NCI-H2107 treated with DMSO at 0.1 percent for 48 hours (cell line): ENCODE results near the gene ANKS6.
"Not testable (repeated sequence)": the region's sequence is repeated elsewhere in the genome, so short reads cannot be mapped to it uniquely, and the experiment has no call there.

Experiments used
- DNase-seq: peaks from one replicate; lab custom pipeline; 2025; ENCODE audit not compliant: unreplicated experiment; lab: John Stamatoyannopoulos, UW

The ANKS6 gene

DNA sequence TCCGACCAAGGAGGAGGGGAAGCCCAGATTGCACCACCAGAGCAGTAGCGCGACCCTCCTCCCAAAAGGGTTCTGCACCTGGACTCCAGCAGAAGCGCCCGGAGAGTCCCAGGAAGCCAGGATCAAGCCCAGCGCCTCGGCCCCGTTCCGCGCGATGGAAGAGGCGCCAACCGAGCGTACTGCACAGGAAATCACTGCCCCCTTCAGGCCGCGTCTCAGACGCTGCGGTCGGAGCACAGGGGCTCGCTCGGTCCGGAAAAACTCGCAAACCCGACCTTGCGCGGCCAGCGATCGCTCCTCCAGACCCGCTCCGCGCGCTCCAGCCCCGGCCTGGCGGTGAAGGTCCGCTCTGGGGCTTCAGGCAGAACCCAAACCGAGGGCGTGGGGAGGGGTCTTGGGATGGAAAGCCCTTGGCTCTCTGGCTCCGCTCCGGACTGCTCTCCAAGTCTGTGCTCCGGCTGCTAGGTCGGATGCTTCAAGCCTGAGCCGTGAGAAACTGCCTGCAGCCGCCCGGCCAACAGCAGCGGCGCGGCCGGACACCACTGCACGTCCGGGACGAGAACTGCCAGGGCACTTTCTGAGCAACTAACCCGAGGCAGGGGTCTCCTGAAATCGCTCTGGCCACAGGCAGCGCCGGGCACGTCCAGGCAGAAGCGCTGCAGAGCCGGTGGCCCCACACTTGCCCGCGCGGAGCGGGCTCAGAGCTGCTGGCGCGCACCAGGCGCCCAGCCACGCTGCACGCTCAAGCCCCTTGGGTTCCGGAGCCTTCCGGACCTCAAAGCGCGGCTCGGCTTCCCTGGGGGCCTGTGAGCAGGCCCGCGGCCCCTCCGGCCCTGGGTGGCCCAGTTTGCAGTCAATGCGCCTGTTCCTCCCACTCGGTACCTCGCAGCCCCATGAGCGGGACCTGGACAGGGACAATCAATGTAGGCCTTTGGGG is 88.9 kb downstream of the ANKS6 start:
- peak; percentile 8 for DNase-seq

DNA sequence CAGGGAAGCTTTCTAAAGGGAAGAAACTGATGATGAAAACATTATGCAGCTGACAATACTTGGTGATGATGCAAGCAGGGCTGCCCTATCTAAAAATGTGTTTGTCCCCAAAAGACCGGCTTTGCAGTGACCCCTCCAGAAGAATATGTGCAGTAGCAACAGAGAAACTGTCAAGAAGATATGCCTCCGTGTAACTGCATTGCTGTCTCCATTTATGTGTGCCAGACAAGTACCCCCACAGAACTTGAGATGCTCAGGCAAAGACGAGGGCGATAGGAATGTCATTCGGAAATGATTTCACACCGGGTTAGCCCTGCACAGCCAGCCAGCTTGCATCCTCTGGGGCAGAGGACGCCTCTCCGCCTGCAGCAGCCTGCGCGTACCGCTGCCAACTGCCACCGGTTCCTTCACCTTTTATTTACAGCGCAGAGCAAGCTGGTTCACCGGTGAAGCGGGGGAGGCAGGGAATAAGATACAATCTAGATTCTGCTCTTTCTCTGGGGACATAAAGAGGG is 89.6 kb downstream of the ANKS6 start:
- no peak for DNase-seq

DNA sequence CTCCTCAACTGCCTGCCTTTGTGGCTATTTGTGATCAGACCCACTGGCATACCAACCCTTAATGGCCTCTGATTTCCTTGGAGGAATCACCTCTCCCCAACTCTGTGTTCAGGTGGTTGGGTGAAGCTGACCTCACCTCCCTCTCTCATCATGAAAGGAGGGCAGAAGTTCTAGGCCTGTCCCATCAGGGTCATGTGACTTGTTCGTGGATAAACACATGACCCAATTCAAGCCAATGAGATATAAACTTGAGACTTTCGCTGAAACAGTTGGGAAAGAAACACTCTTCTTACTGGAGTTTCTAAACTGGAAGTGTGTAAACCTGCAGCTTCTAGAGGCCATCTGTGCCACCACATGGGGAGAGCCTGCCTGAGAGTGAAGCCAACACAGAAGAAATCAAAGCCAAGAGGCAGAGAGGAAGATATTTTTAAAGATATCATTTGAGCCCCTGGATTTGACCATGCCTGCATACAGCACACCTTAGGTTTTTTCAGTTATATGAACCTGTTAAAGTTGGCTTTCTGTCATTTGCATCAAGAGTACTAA is 93.4 kb downstream of the ANKS6 start:
- no peak for DNase-seq

DNA sequence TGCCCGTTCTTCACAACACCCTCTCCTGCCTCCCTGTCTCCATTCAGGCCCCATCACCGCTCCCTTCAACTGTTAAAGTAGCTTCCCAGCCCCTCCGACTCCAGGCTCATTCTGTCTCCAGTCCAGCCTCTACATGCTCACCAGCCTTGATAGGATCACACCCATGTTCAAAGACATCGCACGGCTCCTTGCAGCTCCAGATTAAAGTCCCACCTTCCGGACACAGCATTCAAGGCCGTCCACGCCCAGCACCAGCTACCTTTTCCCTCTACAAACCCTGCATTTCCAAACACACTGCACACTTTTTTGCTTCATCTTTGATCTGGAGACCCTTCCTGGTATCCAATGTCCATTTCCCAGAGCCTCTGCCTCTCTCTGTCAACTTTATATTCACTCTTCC is 94.0 kb downstream of the ANKS6 start:
- no peak for DNase-seq

DNA sequence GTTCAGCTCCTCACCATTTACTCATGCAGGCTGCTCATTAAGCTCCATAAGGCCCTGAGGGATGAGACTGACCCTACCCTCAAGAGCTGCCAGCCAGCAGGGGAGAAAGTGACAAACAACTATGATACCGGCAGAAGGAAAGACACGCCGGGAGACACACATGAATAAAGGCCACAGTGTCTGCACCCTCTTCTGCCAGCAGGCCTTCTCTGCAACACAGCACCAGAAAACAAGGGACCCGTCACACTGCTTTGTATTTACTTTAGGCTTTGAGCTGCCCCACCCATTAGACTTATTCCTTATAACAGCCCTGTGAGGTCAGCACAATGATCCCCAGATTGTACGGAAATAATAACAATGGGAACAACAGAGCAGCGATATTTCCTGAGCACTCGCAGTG is 94.8 kb downstream of the ANKS6 start:
- no peak for DNase-seq

DNA sequence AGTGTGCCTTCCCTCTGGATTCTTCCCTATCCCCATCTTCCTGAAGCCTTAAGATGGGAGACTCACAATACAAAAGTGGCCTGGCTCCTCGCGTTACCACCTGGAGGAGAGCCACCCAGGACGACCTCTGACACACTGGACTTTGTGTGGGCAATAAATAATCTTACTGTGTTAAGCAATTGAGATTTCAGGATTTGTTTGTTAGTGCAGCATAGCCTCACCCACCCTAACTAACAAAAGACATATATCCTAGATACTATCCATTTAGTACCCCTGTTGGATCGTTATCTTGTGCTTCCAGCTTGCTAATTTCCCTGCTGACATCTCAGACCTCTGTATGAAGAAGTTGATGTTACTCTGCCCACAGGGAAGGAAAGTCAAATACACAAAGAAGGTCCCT is 95.6 kb downstream of the ANKS6 start:
- DNase-seq = no peak

DNA sequence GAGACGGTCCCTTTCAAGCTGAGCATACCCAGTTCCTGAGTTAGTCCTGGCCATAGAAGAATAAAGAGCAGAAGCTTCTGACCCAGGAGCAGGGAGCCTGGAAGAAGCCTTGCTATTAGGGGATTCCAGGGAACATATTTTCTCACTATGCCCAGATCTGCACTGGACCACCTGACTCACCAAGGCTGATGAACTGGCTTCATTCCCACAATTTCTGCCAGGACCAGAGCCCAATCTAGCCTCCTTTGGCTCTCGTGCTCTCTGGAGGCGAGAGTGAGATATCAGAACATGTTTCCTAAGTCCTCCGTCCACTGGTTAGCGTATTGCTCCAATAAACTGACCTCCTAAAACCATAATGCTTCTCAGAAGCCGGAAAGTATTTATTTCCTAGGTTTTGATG is 97.5 kb downstream of the ANKS6 start:
- no peak for DNase-seq

DNA sequence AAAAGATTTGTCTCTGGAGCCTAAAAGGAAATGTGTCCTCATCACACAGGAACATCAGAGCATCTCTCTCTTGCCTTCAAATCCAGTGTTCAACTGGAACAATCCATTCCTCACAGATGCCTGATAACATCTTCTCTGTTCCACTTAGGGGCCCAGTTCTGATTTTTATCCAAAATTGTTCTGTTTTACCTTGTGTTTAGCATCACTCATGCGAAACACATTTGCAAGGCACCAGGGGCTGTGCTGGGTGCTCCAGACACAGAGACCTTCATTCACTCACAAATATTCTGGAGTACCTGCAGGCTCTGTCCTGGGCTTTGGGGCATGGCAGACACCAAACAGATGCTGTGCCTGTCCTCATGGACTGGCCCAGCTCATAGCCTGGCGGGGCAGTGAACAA is 101.4 kb downstream of the ANKS6 start:
- DNase-seq = no peak

DNA sequence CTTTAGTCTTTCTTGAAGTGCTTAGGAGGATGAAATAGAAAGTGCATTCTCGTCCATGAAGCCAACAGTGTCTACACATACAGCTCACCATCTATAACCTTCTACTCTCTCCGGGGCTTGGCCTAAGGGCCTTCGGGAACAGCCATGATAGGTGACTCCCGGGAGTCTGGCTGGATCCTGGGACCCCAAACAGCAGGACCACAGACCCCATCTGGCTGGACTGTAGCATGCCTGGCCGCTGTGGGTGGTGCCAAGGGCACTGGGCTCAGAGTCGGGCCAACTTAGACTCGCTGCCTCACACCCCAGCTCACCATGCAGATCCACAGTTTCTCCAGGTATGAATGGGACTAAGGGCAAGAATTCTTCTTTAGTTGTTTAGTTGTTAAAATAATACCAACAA is 104.0 kb downstream of the ANKS6 start:
- DNase-seq = no peak

DNA sequence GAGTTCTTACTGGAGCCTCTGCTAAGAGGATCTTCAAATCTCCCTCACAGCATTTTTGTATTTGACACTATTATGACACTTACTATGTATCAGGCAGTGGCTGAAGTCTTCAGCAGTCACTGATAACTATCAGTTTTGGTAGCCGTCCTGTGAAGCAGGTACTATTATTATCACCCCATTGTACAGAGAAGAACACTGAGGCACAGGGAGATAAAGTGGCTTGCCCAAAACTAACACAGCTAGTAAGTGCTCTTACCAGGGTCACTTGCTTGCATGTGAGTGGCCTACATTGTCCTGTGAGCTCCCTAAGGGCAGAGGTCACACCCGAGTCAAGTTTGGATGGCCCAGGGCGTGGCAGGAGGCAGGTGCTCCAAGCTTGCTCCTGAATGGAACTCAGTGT is 104.5 kb downstream of the ANKS6 start:
- DNase-seq = no peak

DNA sequence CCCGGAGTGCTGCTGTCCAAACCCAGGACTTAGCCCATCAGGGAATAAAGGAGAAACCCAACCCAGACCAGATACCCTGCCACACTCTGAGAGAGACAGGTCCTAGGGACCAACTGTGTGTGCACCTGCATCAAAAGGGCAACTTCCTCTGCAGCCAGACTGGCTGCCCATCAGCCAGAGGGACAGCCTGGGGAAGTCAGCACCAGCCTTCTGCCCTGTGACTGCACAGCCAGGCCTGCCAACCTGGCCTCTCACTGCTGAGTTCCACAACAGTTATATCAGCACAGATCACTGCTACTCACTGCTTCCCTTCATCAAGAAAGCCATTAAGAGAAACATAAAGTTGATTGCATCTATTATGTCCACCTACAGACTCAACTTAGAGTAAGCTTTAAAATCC is 105.7 kb downstream of the ANKS6 start:
- no peak for DNase-seq

DNA sequence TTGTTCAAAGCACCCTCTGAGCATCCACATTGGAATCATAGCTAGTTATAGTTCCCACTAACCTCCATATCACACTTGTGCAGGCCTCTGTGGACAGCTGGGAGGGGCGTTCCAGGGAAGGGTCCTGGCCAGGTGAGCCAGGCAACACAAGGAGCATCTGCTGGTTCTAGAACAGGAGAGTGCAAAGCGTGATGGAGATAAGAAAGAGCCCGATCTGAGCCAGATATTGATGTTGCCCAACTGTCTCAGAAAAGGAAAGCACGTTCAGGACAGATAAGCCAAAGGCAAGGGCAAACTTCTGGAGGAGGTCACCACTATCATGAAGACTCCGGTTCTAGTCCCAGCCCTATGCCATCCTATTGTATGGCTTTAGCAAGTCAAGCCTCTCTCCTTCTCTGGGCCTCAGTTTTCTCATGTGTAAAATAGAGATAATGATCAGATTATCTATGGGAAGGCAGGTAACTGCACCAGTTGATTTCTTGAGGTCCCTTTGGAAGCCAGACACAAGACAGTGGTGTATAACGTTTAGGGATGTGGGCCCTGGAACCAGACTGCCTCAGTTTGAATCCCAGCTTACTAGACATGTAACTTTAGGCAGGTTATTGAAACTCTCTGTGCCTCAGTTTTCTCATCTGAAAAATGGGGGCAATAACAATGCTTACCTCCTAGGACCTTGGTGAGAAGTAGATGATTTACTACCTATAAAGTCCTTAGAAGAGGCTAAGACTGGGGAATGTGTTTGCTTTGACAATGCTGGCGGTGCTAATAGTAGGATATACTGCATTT is 107.5 kb downstream of the ANKS6 start:
- no peak for DNase-seq

DNA sequence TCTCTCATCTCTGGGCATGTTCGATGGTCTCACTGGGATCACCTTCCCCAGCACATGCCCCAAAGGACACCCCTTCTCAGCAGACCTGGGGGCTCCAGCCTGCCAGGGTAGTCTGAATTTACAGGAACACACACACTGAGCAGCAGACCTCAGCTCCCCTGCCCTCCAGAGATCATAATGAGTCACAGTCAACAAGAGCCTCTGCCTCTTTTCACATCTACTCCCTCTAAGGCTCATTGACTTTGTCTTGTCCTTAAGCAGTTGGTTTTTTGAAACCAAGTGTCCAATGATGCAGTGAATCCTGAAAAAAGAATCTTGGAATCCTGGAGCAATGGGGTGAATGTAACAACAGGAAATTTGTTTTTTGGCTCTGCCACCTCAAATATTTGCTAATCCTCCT is 108.4 kb downstream of the ANKS6 start:
- no peak for DNase-seq

DNA sequence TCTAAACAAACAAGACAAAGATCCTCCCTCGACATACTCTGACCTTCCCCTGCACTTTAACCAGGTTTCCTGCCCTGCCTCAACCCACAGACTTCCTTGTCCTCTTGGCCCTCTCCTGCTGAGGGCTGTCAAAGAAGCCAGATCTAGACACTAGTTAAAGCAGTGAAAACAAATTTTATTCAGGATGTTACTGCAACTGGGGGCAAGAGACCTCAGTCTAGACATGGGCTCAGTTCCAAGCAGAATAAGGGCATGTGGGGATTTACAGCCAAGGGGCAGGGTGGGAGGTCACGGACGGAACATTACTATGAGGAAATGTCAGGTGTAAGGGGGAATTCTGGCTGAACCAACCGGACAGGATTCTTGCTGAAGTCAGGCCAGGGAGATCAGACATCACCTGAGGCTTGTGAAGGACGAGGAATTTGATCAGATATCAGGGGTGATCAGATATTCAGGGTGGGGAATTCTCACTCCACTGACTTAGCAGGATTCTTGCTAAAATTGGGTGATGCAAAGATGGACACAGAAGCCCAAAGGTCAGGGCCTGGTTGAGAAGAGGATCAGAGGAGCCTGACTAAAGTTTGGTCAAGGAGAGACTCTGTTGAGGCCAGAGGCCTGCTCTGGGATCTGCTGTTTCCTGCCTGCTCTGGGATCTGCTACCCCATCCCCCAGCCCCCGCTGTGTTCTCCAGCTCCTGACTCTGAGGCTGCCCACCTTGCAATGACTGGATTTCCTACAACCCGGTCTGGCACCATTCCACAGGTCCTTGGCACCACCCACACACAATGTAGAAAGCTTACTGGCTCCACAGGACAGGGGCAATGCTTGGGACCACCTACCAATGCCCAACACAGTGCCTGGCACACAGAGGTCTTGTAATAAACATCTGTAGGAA is 109.1 kb downstream of the ANKS6 start:
- DNase-seq = no peak

DNA sequence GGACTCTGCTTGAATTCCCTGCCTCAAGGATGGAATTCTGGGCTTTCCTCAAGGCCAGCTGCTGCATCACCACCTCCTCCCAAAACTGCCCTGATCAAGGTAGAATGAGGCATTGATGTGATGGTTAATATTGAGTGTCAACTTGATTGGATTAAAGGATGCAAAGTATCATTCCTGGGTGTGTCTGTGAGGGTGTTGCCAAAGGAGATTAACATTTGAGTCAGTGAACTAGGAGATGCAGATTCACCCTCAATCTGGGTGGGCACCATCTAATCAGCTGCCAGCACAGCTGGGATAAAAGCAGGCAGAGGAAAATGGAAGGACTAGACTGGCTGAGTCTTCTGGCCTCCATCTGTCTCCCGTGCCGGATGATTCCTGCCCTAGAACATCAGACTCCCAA is 111.5 kb downstream of the ANKS6 start:
- DNase-seq = not testable (repeated sequence)
